HepG2 (cell line): ENCODE results near the gene KATNBL1. TPM values are rescaled to one million over a fixed set of nuclear protein-coding genes. Genes with fewer than 3 reads are reported as not detected.

Experiments used
- ATF3 ChIP-seq: sonication (generic); formaldehyde crosslinking; IDR thresholded peaks from 2 replicates; pipeline ENCODE4 v1.4.0; 2020; ENCODE audit warnings: missing genetic modification reagents
- BHLHE40 ChIP-seq: IDR thresholded peaks from 2 replicates; pipeline ENCODE4 v1.6.1; 2011; ENCODE audit warnings: low read length, improper control_type of control experiment
- BRCA1 ChIP-seq: sonication (generic); formaldehyde crosslinking; IDR thresholded peaks from 2 replicates; pipeline ENCODE4 v1.4.0; 2020; ENCODE audit warnings: missing genetic modification reagents
- CENPT ChIP-seq: sonication (generic); formaldehyde crosslinking; IDR thresholded peaks from 2 replicates; pipeline ENCODE4 v1.8.0; 2022; ENCODE audit warnings: low read depth, mild to moderate bottlenecking, moderate library complexity, missing genetic modification reagents
- CERS6 ChIP-seq: sonication (generic); formaldehyde crosslinking; IDR thresholded peaks from 2 replicates; pipeline ENCODE4 v1.5.0; 2020; ENCODE audit warnings: missing genetic modification reagents
- EEA1 ChIP-seq: sonication (generic); formaldehyde crosslinking; IDR thresholded peaks from 2 replicates; pipeline ENCODE4 v1.5.1; 2020; ENCODE audit warnings: mild to moderate bottlenecking, missing genetic modification reagents, borderline replicate concordance
- EP300 ChIP-seq, 3 experiments: sonication (generic) in 1 of 3; formaldehyde crosslinking in 1 of 3; IDR thresholded peaks; 2 replicates each; pipeline versions ENCODE4 v1.5.1 to v1.6.1; 2011 to 2020; ENCODE audit warnings: low read depth in 2 of 3, low read length in 2 of 3, borderline replicate concordance in 1 of 3, improper control_type of control experiment in 1 of 3, mild to moderate bottlenecking in 1 of 3, missing genetic modification reagents in 1 of 3, moderate library complexity in 1 of 3
- GRHL1 ChIP-seq: sonication (generic); formaldehyde crosslinking; conservative IDR thresholded peaks from 2 replicates; pipeline ENCODE4 v1.8.0; 2022; ENCODE audit warnings: missing genetic modification reagents
- HNF4A ChIP-seq: sonication (generic); formaldehyde crosslinking; IDR thresholded peaks from 2 replicates; pipeline ENCODE4 v1.4.0; 2020; ENCODE audit warnings: missing genetic modification reagents
- KLF12 ChIP-seq: sonication (generic); formaldehyde crosslinking; IDR thresholded peaks from 2 replicates; pipeline ENCODE4 v1.4.0; 2020; ENCODE audit warnings: missing genetic modification reagents, borderline replicate concordance
- KMT2B ChIP-seq: IDR thresholded peaks from 2 replicates; pipeline ENCODE4 v1.6.1; 2016; ENCODE audit warnings: missing genetic modification reagents, missing compliant biosample characterization
- MAX ChIP-seq: IDR thresholded peaks from 2 replicates; pipeline ENCODE4 v1.6.1; 2012; ENCODE audit warnings: inconsistent platforms
- MTF1 ChIP-seq: sonication (generic); formaldehyde crosslinking; IDR thresholded peaks from 2 replicates; pipeline ENCODE4 v1.5.0; 2020; ENCODE audit warnings: missing genetic modification reagents
- MYNN ChIP-seq: sonication (generic); formaldehyde crosslinking; IDR thresholded peaks from 2 replicates; pipeline ENCODE4 v1.4.0; 2020; ENCODE audit warnings: mild to moderate bottlenecking, low read depth, missing genetic modification reagents
- NBN ChIP-seq: fragments of 450-650 bp; conservative IDR thresholded peaks from 2 replicates; pipeline ENCODE4 v1.6.1; 2017
- SP140L ChIP-seq: sonication (generic); formaldehyde crosslinking; IDR thresholded peaks from 2 replicates; pipeline ENCODE4 v1.4.0; 2020; ENCODE audit warnings: missing genetic modification reagents, borderline replicate concordance
- TBP ChIP-seq: sonication (generic); formaldehyde crosslinking; IDR thresholded peaks from 2 replicates; pipeline ENCODE4 v1.5.0; 2020; ENCODE audit warnings: missing genetic modification reagents
- TFAP4 ChIP-seq: sonication (generic); IDR thresholded peaks from 2 replicates; pipeline ENCODE4 v1.6.1; 2016; ENCODE audit warnings: low read depth, borderline replicate concordance
- TOPORS ChIP-seq: sonication (generic); formaldehyde crosslinking; IDR thresholded peaks from 2 replicates; pipeline ENCODE4 v1.8.0; 2023; ENCODE audit warnings: mild to moderate bottlenecking, missing genetic modification reagents
- ZBTB8A ChIP-seq: sonication (generic); formaldehyde crosslinking; IDR thresholded peaks from 2 replicates; pipeline ENCODE4 v1.4.0; 2020; ENCODE audit warnings: mild to moderate bottlenecking, low read depth, missing genetic modification reagents, borderline replicate concordance
- ZMYM4 ChIP-seq: sonication (generic); formaldehyde crosslinking; IDR thresholded peaks from 2 replicates; pipeline ENCODE4 v1.8.1; 2023; ENCODE audit warnings: mild to moderate bottlenecking, missing genetic modification reagents
- ZNF10 ChIP-seq: sonication (generic); formaldehyde crosslinking; IDR thresholded peaks from 2 replicates; pipeline ENCODE4 v1.4.0; 2020; ENCODE audit warnings: mild to moderate bottlenecking, low read depth, missing genetic modification reagents, borderline replicate concordance
- ZNF362 ChIP-seq: sonication (generic); formaldehyde crosslinking; IDR thresholded peaks from 2 replicates; pipeline ENCODE4 v1.4.0; 2020; ENCODE audit warnings: missing genetic modification reagents, mild to moderate bottlenecking, borderline replicate concordance
- ZNF616 ChIP-seq: sonication (generic); formaldehyde crosslinking; IDR thresholded peaks from 2 replicates; pipeline ENCODE4 v1.5.0; 2020; ENCODE audit warnings: low read depth, mild to moderate bottlenecking, missing genetic modification reagents
- ZNF782 ChIP-seq: sonication (generic); formaldehyde crosslinking; IDR thresholded peaks from 2 replicates; pipeline ENCODE4 v1.4.0; 2020; ENCODE audit warnings: missing genetic modification reagents, mild to moderate bottlenecking, borderline replicate concordance
- ZNF790 ChIP-seq: sonication (generic); formaldehyde crosslinking; IDR thresholded peaks from 2 replicates; pipeline ENCODE4 v1.8.0; 2022; ENCODE audit warnings: missing genetic modification reagents, mild to moderate bottlenecking, borderline replicate concordance
- ZSCAN21 ChIP-seq: sonication (generic); formaldehyde crosslinking; IDR thresholded peaks from 2 replicates; pipeline ENCODE4 v1.8.0; 2022; ENCODE audit warnings: mild to moderate bottlenecking, missing genetic modification reagents, moderate library complexity, borderline replicate concordance
- polyA plus RNA-seq, 8 experiments: library from polyadenylated mRNA; depleted of rRNA in 3 of 8; stranded (reverse) in 7 of 8; unstranded in 1 of 8; fragments of >200 nt; fragmentation: Illumina TruSeq in 4 of 8; extraction: Trizol in 4 of 8; gene quantifications; 2 replicates each; pipeline versions ENCODE4 v1.2.1 to v1.2.3, GENCODE V29; 2011 to 2016; ENCODE audit warnings: low read depth in 4 of 8, missing spikeins in 1 of 8, mixed read lengths in 1 of 8; ENCODE audit not compliant: insufficient read depth in 1 of 8
- total RNA-seq, 5 experiments: library from RNA; depleted of rRNA; stranded (reverse); fragments of >200 nt; fragmentation: Illumina TruSeq; extraction: Trizol; gene quantifications; 2 replicates each; pipeline ENCODE4 v1.2.3, GENCODE V29; 2016; ENCODE audit warnings: low read depth in 1 of 5

KATNBL1 gene
- total and polyA plus RNA-seq, 2 of the 13 experiments (the other 11 are each of a cell fraction or from before 2014, with no cell fraction given) = 23.4 to 42.8 TPM

- TF ChIP-seq TFAP4 = no peak
- TF ChIP-seq BRCA1 (CRISPR knock-in tag) = no peak
- no peak for TF ChIP-seq HNF4A (CRISPR knock-in tag)
- TF ChIP-seq ZNF10 (CRISPR knock-in tag) = no peak
- TF ChIP-seq EEA1 (CRISPR knock-in tag) = no peak
- TF ChIP-seq ZBTB8A = no peak
- no peak for TF ChIP-seq TBP (CRISPR knock-in tag)
- TF ChIP-seq GRHL1 (CRISPR knock-in tag) = no peak
- peak; percentile 70; the same call in 1 of the 2 replicates for TF ChIP-seq ZNF362 (CRISPR knock-in tag)
- no peak for TF ChIP-seq NBN
- TF ChIP-seq ZNF782 (CRISPR knock-in tag) = no peak
- TF ChIP-seq EP300 (IDR thresholded peaks at IDR 0.05; ENCODE audit: low read depth in 2 of 2, low read length in 2 of 2) = peak in 1 of 2 experiments; percentile 53; a peak in 1 of 4 replicates
- no peak for TF ChIP-seq EP300 (CRISPR knock-in tag; IDR thresholded peaks at IDR 0.05; ENCODE audit: borderline replicate concordance)
- TF ChIP-seq ZMYM4 (CRISPR knock-in tag) = no peak
- TF ChIP-seq MYNN = no peak
- no peak for TF ChIP-seq TOPORS (CRISPR knock-in tag)
- TF ChIP-seq ZNF616 (CRISPR knock-in tag) = no peak
- TF ChIP-seq KMT2B (CRISPR knock-in tag) = no peak
- TF ChIP-seq ATF3 (CRISPR knock-in tag) = no peak
- no peak for TF ChIP-seq CENPT (CRISPR knock-in tag)
- TF ChIP-seq MTF1 (CRISPR knock-in tag) = no peak
- TF ChIP-seq ZNF790 (CRISPR knock-in tag) = no peak
- no peak for TF ChIP-seq BHLHE40
- no peak for TF ChIP-seq CERS6 (CRISPR knock-in tag)
- TF ChIP-seq SP140L (CRISPR knock-in tag) = no peak
- TF ChIP-seq MAX = no peak
- no peak for TF ChIP-seq KLF12 (CRISPR knock-in tag)
- no peak for TF ChIP-seq ZSCAN21 (CRISPR knock-in tag)
These were observed 51.5 kb downstream of the KATNBL1 start (continued) for GRCh38 chr15:34158355-34158754.
